ENCODE measurements around the gene IL11.

The IL11 gene

DNA sequence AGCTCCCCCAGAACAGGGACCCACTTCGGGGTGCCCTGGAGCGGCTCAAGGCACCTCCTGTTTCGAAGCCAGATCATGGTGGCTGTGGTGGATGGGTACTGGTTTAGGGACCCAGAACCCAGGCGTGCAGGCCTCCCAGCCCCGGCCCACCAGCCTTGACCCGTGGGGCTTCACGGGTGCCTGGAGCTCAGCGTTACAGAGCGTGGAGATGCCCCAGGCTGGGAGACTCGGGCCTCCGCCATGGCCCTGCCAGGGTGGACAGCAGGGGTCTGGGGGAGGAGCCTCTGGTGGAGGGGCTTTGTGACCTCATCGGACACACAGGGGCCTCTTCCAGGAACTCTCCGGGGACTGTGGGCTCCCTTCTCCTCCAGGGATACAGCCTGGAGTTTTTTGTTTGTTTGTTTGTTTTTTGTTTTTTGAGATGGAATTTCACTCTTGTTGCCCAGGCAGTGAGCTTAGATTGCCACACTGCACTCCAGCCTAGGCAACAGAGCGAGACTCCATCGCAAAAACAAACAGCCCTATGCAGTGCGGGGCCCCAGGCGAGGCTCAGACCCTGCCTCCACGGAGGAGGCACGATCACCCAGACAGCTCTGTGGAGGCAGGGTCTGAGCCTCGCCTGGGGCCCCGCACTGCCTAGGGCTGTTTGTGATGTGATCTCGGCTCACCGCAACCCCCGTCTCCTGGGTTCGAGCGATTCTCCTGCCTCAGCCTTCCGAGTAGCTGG, 7.1 kb downstream of the IL11 start, which contains the start of gene GARIN5B:
Gene GARIN5B (minus strand): TSS at position 271 of the 727 bp plus-strand sequence. CDS start 194 bp downstream, at position 77.
- no peak within 1 kb of the TSS for H3K4me3 ChIP-seq (replicated peaks; ENCODE audit: low read depth, low read length)
- no peak for DNase-seq (ENCODE audit: extremely low read depth, low read depth)
- TF ChIP-seq, protein P1, sequence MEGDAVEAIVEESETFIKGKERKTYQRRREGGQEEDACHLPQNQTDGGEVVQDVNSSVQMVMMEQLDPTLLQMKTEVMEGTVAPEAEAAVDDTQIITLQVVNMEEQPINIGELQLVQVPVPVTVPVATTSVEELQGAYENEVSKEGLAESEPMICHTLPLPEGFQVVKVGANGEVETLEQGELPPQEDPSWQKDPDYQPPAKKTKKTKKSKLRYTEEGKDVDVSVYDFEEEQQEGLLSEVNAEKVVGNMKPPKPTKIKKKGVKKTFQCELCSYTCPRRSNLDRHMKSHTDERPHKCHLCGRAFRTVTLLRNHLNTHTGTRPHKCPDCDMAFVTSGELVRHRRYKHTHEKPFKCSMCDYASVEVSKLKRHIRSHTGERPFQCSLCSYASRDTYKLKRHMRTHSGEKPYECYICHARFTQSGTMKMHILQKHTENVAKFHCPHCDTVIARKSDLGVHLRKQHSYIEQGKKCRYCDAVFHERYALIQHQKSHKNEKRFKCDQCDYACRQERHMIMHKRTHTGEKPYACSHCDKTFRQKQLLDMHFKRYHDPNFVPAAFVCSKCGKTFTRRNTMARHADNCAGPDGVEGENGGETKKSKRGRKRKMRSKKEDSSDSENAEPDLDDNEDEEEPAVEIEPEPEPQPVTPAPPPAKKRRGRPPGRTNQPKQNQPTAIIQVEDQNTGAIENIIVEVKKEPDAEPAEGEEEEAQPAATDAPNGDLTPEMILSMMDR (IDR thresholded peaks at IDR 0.05; ENCODE audit: low read depth, low read length, missing control alignments), result no peak

DNA sequence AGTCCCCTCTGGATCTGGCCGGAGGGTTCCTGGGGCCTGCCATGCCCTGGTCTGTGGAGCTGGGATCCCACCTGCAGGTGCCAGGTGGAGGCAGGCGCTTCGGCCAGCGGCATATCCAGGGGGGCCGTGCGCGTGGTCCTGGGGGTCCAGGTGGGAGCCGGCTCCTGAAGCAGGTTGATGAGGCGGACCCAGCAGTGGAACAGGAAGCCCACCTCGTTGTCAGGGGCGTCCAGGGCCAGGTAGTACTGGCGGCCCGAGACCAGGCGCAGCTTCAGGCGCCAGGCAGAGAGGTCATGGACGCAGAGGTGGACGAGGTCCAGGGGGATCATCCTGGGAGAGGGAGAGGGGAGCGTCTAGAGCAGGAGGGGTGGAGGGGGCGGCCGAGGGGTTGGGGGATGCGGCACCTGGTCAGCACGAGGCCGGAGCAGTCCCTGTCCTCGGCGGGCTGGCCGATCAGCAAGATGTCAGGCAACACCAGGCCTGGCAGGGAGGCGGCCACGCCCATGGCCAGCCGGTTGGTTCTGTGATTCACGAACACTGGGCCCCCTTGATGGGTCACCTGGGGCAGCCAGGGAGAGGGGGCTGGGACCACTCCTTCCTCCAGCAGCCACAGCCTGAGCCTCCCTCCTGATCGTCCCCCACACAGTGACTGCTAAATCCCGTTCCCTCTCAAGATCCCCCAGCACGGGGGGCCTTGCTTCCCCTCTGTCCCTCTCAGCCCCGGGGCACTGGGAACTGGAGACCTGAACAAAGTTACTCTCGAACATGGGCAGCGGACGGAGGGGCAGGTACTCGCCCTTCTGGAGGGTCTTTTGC, 7.9 kb downstream of the IL11 start:
- TF ChIP-seq, protein P1 (IDR thresholded peaks at IDR 0.05; ENCODE audit: low read depth, low read length, missing control alignments), result no peak
- DNase-seq (ENCODE audit: extremely low read depth, low read depth), result no peak
- no peak overlapping the region for H3K4me3 ChIP-seq (replicated peaks; ENCODE audit: low read depth, low read length)

DNA sequence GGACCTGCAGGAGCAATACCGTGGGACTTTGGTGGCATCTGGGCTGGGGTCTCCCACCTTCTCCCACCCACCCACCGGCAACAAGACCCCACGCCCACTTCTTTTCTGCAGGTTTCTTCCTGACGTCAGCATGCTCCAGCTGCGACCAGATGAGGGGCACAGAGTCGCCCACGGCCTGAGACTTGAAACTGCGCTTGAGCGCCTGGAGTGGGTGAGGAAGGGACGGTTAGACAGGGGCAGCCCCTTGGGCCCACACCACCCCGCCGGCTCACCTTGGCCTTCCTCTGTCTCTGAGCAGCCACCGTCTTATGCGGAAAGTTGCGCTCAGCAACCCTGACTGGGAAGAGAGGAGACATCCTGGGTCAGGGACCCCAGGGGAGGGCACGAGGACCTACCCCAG, 9.4 kb downstream of the IL11 start:
- H3K4me3 ChIP-seq (replicated peaks; ENCODE audit: low read depth, low read length), result no peak overlapping the region
- TF ChIP-seq, protein P1 (IDR thresholded peaks at IDR 0.05; ENCODE audit: low read depth, low read length, missing control alignments), result no peak
- no peak for DNase-seq (ENCODE audit: extremely low read depth, low read depth)

DNA sequence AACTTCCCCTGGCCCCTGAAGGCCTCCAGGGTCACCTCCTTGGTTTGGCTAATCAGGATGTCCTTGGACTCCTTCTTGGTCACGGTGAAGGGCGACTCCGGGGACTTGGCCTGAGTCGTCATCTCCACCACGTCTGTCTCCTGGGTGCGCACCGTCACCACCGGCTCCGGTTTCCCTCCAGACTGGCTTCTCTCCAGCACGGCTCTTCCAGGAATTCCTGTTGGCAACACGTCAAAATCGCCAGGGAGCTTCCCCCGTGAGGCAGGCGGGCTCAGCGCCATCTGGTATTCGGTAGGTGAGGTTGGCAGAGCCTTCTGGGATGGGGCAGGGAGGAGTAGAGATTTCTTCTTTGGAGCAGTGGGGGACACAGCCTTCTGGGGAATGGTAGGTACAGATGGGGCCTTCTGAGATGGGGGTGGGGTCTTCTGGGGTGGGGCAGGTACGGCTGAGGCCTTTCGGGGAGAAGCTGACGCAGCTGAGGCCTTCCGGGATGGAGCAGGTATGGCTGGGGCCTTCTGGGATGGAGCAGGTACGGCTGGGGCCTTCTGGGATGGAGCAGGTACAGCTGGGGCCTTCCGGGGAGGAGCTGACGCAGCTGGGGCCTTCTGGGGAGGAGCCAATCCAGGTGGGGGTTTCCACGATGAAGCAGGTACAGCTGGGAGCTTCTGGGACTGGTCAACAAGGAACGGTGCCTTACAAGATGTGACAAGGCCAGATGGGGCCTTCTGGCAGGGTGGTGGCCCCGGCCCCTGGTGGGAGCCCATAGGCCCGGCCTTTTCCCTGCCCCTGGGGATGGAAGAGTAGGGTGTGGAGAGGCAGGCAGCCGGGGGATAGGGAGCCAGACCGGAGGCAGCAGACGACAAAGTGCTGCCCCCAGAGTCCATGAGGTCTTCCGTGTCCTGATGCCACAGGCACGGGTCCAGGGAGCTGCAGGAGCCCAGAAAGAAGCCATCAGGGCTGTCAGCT, 11.0 kb downstream of the IL11 start:
- DNase-seq (ENCODE audit: extremely low read depth, low read depth), result no peak
- H3K4me3 ChIP-seq (replicated peaks; ENCODE audit: low read depth, low read length), result no peak overlapping the region
- TF ChIP-seq, protein P1 (IDR thresholded peaks at IDR 0.05; ENCODE audit: low read depth, low read length, missing control alignments), result no peak

GRCh38 chr19:55358493-55358892, 11.8 kb downstream of the IL11 start:
- TF ChIP-seq, protein P1 (IDR thresholded peaks at IDR 0.05; ENCODE audit: low read depth, low read length, missing control alignments), result no peak
- no peak for DNase-seq (ENCODE audit: extremely low read depth, low read depth)
- no peak overlapping the region for H3K4me3 ChIP-seq (replicated peaks; ENCODE audit: low read depth, low read length)

DNA sequence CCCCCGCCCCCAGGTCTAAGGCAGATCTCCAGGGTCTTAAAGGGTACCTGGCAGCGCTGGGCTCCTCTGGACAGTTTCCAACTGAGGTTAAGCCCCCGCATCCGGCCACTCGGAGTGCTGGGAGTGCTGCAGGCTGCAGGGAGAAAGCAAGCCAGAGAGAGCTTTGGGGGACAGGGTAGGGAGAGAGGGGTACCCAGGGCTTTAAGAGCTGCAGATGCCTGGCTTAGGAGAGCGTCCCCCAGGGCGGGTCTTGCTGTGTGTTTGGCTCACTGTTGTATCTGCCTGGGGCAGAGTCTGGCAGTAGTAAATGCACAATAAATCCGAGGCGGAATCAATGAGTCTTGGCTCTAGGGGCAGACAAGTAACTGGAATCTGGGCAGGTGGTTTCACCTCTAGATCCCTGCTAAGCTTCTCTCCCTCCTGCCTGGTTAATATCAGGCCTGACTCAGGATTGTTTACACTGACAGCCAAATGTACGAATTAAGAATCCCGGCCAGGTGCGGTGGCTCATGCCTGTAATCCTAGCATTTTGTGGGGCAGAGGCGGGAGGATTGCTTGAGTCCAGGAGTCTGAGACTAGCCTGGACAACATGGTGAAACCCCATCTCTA, 14.9 kb downstream of the IL11 start:
- no peak overlapping the region for H3K4me3 ChIP-seq (replicated peaks; ENCODE audit: low read depth, low read length)
- TF ChIP-seq, protein P1 (IDR thresholded peaks at IDR 0.05; ENCODE audit: low read depth, low read length, missing control alignments), result no peak
- no peak for DNase-seq (ENCODE audit: extremely low read depth, low read depth)
